ENCODE results near the gene TMEM253.

Gene TMEM253

GRCh38 chr14:21104448-21105060 lies 3.7 kb downstream of the TMEM253 start:
- DNase-seq (ENCODE audit: low read depth), result peak; percentile 59

DNA sequence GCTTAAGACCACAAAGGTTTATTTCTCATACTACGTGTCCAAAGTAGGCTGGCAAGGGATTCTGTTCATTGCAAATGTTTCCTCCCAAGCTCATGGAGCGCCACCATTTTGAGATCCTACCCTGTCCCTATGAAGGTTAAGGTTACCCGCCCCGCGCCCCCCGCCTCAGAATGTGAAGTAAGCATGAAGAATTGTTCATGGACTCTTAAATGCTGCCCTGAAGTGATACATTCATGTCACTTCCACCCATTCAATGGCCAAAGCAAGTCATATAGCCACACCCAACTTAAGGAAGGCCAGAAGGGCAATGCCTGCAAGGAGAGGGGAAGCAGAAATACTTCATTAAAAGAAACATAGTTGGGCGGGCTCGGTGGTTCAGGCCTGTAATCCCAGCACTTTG lies 4.2 kb downstream of the TMEM253 start:
- DNase-seq (ENCODE audit: low read depth), result no peak

DNA sequence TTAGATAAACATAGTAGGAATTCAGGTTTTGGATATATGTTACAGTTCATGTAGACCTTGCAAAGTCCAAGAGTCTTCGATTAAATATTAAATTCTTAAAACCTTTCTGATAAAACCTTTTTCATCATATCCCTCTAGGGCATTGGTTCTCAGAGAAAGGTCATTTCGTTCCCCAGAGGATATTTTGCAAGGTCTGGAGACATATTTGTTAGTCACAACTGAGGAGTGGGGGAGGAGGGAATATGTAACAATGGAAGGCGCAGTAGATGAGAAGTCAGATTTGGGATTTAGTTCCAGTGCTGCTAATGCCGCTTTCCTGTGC lies 5.3 kb downstream of the TMEM253 start:
- DNase-seq (ENCODE audit: low read depth), result no peak

GRCh38 chr14:21106498-21107282 lies 5.8 kb downstream of the TMEM253 start:
- peak; percentile 69 for DNase-seq (ENCODE audit: low read depth)

DNA sequence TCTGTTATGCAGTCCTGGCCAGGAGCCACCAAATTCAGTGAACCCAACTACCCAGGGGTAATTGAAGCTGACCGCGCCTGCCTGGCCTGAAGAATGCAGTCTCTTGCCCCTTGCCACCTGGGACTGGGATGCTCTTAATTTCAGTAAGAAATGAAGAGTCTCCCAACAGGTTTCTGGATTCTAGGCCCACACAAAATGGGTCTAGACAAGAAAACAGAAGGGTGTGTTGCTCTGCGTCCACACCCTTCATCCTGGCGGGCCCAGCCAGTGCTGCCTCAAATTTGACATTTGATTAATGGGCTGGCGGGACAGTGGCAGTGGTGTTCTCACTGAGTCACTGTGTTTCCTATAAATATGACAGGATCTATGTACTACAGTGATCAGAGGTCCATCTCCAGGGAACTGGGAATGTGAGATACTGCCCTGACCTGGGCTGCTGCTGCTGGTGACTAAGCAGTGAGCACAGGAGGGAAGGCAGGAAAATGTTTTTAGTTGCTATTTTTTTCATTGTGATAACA lies 6.5 kb downstream of the TMEM253 start:
- DNase-seq (ENCODE audit: low read depth), result no peak

DNA sequence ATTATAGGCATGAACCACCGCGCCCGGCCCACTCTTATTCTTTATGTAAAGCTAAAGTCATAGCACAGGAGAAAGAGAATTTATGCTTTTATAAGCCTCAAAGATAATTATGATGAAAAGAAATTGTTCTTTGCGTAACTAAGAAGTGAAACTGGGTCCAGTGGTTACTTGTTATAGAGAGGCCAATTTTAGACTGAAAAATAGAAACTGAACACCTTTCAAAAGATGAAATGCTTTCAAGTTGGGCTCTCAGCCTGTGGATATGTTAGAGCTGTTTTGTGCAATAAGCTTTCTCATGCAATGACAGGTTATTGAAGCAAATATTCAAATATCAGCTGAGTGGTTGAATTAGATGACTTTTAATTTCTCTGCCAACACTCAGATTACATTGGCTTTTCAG lies 7.9 kb downstream of the TMEM253 start:
- DNase-seq (ENCODE audit: low read depth), result no peak

DNA sequence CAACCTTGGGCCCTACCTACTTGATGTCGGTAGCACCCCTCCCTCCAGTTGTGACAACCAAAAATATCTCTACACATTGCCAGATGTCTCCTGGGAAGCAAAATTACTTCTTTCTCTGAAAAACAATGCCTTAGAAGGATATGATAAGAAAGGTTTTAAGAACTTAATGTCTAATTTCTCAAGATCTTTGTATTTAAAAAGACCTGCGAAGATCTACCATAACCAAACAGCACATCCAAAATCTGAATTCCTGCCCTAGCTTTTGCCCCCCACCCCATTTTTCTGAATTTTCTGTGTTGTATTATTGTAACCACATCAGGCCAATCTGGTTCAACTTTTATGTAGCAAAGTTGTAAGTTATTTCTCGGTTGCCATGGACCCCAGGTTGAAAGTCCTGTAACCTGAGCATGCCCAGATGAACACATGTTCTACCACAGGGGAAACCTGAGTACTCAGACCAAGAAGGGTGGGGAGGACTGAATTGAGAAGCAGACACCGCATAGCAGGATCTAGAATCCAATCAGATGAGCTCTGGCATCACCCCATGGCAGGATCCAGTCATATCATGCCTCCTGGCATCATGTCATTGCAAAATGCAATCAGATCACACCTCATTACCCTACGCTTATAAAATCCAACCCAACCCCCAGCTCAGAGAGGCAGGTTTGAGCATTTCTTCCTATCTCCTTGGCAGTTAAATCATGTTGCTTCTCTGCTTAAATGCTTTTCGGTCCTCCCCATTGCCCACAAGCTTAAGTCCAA lies 8.7 kb downstream of the TMEM253 start:
- peak; percentile 30 for DNase-seq (ENCODE audit: low read depth)

DNA sequence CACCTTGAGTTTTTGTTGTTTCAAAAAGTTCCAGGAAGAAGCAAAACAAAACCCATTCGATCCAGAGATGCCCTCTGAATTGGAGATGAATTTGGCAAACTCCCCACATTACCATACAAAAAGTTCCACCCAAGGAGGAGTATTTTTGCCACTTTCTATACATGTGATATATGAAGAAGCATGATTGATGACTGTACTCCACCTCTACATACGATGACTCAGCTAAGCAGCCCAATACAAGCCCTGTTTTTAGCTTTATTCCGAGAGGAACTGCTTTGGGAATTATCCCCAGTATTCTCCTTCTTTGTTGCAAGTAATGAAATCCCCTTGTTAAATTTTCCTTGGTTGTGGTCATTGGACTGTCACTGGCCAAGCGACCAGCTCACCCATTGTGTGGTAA lies 11.4 kb downstream of the TMEM253 start:
- no peak for DNase-seq (ENCODE audit: low read depth)

DNA sequence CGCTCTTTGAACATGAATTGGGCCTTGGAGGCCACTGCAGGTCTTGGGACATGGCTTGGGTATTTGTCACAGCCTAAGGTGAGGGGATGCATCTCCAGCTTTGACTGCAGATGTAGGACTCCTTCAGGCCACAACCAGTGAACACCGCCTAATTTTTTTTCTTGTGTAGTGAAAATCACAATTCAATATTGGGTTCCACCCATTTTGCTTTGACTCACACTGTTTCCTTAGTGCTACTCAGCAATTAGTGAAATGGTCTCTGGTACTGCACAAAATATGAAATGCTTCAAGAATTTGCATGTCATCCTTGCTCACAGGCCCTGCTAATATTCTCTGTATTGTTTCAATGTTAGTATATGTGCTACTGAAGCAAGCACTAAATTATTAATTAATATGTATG lies 12.5 kb downstream of the TMEM253 start:
- DNase-seq (ENCODE audit: low read depth), result no peak

DNA sequence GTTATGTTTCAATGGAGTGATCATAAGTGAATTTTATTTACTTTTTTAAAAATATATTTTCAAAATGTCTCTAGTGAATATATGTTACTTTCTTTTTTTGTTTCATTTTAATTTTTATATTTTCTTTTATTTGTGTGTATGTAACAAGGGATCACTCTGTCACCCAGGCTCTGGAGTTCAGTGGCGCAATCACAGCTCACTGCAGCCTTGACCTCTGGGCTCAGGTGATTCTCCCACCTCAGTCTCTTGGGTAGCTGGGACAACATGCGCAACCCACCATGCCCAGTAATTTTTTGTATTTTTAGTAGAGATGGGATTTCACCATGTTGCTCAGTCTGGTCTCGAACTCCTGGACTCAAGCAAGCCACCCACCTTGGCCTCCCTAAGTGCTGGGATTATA lies 18.1 kb downstream of the TMEM253 start:
- no peak for DNase-seq (ENCODE audit: low read depth)

GRCh38 chr14:21120686-21121085 lies 19.8 kb downstream of the TMEM253 start:
- DNase-seq (ENCODE audit: low read depth), result no peak

GRCh38 chr14:21121122-21121521 lies 20.3 kb downstream of the TMEM253 start:
- no peak for DNase-seq (ENCODE audit: low read depth)

- DNase-seq (ENCODE audit: low read depth), result no peak
Measured at GRCh38 chr14:21123429-21123828, 22.6 kb downstream of the TMEM253 start.

GRCh38 chr14:21133901-21134300 lies 33.0 kb downstream of the TMEM253 start:
- DNase-seq (ENCODE audit: low read depth), result no peak

GRCh38 chr14:21136024-21136423 lies 35.2 kb downstream of the TMEM253 start:
- no peak for DNase-seq (ENCODE audit: low read depth)

- no peak for DNase-seq (ENCODE audit: low read depth)
Measured at GRCh38 chr14:21142357-21142756, 41.5 kb downstream of the TMEM253 start.

GRCh38 chr14:21145437-21145836 lies 44.6 kb downstream of the TMEM253 start:
- DNase-seq (ENCODE audit: low read depth), result no peak

- no peak for DNase-seq (ENCODE audit: low read depth)
Measured at GRCh38 chr14:21149641-21150367, 48.9 kb downstream of the TMEM253 start.
